Activated naive CD4-positive, alpha-beta T cell treated with anti-CD3 and anti-CD28 coated beads for 36 hours (primary cell): ENCODE results near the gene CAPRIN2. TPM values are rescaled to one million over a fixed set of nuclear protein-coding genes. Genes with fewer than 3 reads are reported as not detected.

Experiments used
- CTCF ChIA-PET: fragments of 350-600 bp; sonication (Branson Sonifier 250); formaldehyde crosslinking; loops from one replicate; lab custom pipeline; 2021; ENCODE audit warnings: antibody characterized with exemption; lab: Charles Lee
- DNase-seq: peaks from one replicate; pipeline ENCODE4 v3.0.0-alpha.2; 2020
- H3K27ac Mint-ChIP-seq: one replicate; pipeline ENCODE4 v1.8.0; 2021; ENCODE audit warnings: mild to moderate bottlenecking, mixed read lengths
- H3K27me3 Mint-ChIP-seq: one replicate; pipeline ENCODE4 v1.8.0; 2021; ENCODE audit warnings: low read depth, mixed read lengths
- H3K36me3 Mint-ChIP-seq: one replicate; pipeline ENCODE4 v1.8.0; 2021; ENCODE audit warnings: low read depth, mixed read lengths
- H3K4me1 Mint-ChIP-seq: one replicate; pipeline ENCODE4 v1.8.0; 2021; ENCODE audit warnings: low read depth, mixed read lengths
- H3K4me3 Mint-ChIP-seq: one replicate; pipeline ENCODE4 v1.8.0; 2021; ENCODE audit warnings: mild to moderate bottlenecking, moderate library complexity, mixed read lengths
- H3K9me3 Mint-ChIP-seq: one replicate; pipeline ENCODE4 v1.8.0; 2021; ENCODE audit warnings: mixed read lengths
- intact Hi-C: fragments of 100-400 bp; cut with micrococcal nuclease; formaldehyde crosslinking; loops from one replicate; pipeline ENCODE4 v1.15.1; 2023
- total RNA-seq, 2 experiments: library from RNA; stranded (reverse); gene quantifications; one replicate each; pipeline ENCODE4 v1.2.3, GENCODE V29; 2021

The CAPRIN2 gene, protein sequence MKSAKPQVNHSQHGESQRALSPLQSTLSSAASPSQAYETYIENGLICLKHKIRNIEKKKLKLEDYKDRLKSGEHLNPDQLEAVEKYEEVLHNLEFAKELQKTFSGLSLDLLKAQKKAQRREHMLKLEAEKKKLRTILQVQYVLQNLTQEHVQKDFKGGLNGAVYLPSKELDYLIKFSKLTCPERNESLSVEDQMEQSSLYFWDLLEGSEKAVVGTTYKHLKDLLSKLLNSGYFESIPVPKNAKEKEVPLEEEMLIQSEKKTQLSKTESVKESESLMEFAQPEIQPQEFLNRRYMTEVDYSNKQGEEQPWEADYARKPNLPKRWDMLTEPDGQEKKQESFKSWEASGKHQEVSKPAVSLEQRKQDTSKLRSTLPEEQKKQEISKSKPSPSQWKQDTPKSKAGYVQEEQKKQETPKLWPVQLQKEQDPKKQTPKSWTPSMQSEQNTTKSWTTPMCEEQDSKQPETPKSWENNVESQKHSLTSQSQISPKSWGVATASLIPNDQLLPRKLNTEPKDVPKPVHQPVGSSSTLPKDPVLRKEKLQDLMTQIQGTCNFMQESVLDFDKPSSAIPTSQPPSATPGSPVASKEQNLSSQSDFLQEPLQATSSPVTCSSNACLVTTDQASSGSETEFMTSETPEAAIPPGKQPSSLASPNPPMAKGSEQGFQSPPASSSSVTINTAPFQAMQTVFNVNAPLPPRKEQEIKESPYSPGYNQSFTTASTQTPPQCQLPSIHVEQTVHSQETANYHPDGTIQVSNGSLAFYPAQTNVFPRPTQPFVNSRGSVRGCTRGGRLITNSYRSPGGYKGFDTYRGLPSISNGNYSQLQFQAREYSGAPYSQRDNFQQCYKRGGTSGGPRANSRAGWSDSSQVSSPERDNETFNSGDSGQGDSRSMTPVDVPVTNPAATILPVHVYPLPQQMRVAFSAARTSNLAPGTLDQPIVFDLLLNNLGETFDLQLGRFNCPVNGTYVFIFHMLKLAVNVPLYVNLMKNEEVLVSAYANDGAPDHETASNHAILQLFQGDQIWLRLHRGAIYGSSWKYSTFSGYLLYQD
- 10 to 100 TPM; 10.3 to 11.3 TPM for total RNA-seq

DNA sequence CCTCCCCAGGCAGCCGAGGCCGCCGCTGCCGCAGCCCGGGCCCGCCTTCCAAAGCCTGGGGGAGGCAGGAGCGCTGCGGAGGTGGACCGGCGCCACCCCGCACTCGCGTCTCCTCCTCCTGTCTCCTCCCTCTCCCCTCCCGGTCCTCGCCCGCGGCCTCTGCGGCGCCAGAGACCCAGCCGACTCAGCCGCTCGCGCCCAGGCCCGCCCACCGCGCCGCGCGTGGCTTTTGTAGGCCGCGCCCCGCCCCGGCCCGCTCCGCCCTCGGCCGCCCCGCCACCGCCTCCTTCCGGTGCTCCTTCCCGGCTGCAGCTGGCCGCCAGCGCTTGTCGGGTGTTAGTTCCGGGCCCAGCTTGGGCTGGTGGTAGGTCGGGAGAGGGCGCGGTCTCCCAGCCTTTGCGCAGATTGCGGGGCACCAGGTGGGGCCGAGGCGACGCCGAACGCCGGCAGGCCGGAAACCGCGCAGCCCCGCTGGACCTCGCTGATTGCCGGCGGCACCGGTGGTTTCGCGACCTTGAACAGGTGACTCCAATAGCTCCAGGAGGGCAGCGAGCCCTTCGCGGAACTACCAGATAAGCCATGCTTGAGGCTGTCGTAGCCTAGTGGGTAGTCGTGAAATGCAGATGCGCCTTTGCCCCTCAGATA is at the start of gene CAPRIN2:
TSS of gene CAPRIN2 (minus strand) at position 202 of the 645 bp plus-strand sequence. CDS start 1,431 bp downstream, outside the sequence.
- no peaks in the 10 kb centered on the region for H3K9me3 Mint-ChIP-seq
- peaks cover 2% of the 10 kb centered on the region for H3K36me3 Mint-ChIP-seq
- H3K4me1 Mint-ChIP-seq, result peaks cover 38% of the 10 kb centered on the region
- peak; percentile 95 for DNase-seq
- H3K4me3 Mint-ChIP-seq, result peak within 1 kb of the TSS; percentile 94
- CTCF ChIA-PET, result interaction anchor here (1.3 to 2.3 kb wide), 2 partner anchors 53 to 59 kb away, joined by 4 to 16 read pairs; partner anchors contain the start of gene IPO8
- H3K27ac Mint-ChIP-seq, result peak within 1 kb of the TSS; percentile 51
- intact Hi-C loops, result loop anchor here (1.0 to 10.0 kb wide), 11 partner anchors 40 to 1920 kb away; partner anchors contain the start of genes BICD1, DNM1L, ERGIC2 and IPO8
- H3K27me3 Mint-ChIP-seq, result no peaks in the 10 kb centered on the region

- Mint-ChIP-seq H3K36me3 (no peaks in the 10 kb centered on the region), H3K4me1 (peaks cover 14% of the 10 kb centered on the region), H3K27ac (no peak overlapping the region), H3K9me3 (no peaks in the 10 kb centered on the region), H3K27me3 (peaks cover 41% of the 10 kb centered on the region), H3K4me3 (no peak overlapping the region)
- CTCF ChIA-PET, result no interaction called here
- DNase-seq, result no peak
- intact Hi-C loops, result no loop called here
Observed at GRCh38 chr12:30797689-30798088, 42.9 kb upstream of the CAPRIN2 start.

DNA sequence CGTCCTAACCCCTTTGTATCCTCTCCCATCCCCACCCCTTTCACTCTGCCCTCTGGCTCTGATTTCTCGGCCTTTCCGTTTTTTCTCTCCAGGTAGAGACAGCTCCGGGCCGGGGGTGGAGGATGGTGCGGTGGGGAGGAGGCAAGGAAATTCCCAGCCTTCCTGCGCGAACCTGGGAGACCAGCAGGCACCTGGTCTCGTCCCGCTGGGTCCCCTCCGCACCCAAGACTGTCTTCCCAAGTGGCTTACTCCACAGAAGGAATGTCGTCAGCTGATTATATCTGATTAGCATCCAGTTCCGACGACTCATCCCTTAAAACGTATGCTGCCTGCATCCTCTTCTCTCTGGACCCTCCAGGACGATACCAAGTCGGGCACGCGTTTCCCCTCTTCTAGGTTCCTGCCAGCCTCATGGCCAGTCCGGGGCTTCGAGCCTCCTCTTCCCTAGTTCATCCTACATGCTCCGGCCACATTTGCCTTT is 42.2 kb upstream of the CAPRIN2 start:
- H3K4me3 Mint-ChIP-seq, result peak overlapping the region; percentile 10
- no peaks in the 10 kb centered on the region for H3K9me3 Mint-ChIP-seq
- DNase-seq, result no peak
- peaks cover 14% of the 10 kb centered on the region for H3K4me1 Mint-ChIP-seq
- CTCF ChIA-PET, result interaction anchor here (0.6 to 1.0 kb wide), 2 partner anchors 15 to 44 kb away, joined by 3 read pairs; no protein-coding TSS in a partner anchor
- intact Hi-C loops, result no loop called here
- no peaks in the 10 kb centered on the region for H3K36me3 Mint-ChIP-seq
- no peak overlapping the region for H3K27ac Mint-ChIP-seq
- peaks cover 41% of the 10 kb centered on the region for H3K27me3 Mint-ChIP-seq

- Mint-ChIP-seq H3K4me1 (peaks cover 14% of the 10 kb centered on the region), H3K9me3 (no peaks in the 10 kb centered on the region), H3K36me3 (no peaks in the 10 kb centered on the region), H3K27ac (no peak overlapping the region), H3K27me3 (peaks cover 41% of the 10 kb centered on the region), H3K4me3 (peak overlapping the region; percentile 57)
- CTCF ChIA-PET, result interaction anchor here (0.8 to 1.0 kb wide), 3 partner anchors 18 to 1319 kb away, joined by 3 read pairs; no protein-coding TSS in a partner anchor
- intact Hi-C loops, result no loop called here
- no peak for DNase-seq
Observed at GRCh38 chr12:30796313-30796780, 41.6 kb upstream of the CAPRIN2 start.

DNA sequence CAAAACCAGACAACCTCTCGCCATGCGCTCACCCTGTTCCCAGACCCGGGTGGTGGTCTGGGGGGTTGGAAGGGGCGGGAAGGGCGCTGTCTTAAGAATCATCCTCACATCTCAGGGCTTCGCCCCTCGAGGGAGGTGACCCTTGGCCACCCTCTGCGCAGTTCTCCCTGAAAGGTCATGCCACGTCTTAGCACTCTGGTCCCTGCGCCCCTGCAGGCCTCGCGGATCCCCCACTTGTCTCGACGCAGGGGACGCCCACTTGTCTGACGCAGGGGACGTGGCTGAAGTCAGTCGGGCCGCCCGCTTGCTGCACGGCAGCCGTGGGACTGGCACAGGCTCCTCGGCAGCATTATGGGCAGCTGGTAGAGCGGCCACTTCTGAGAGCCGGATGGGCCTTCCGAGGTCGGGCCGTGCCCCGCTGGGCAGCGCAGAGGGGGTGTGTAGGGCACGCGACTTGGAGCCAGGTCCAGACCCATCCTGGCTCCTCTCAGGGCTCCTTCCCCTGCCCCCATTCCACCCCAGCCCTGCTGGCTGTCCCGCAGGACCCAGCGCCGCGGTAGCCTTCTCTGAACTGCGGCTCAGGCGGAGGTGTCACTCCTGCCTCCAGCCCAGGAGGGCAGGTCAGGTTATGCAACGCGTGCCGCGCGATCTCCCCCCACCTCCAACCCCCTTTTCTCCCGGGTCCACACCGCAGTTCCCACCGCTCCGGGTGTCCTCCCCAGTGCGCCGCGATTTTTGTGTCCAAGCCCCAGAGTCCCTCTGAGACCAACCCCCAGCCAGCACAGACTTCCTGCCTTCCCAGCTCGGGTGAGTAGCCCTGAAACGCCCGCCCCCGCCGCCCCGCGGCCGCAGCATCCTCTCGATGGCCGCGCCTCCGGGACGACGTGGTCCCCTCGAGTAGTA is 40.9 kb upstream of the CAPRIN2 start:
- CTCF ChIA-PET, result interaction anchor here (0.8 to 1.0 kb wide), 3 partner anchors 19 to 1319 kb away, joined by 3 read pairs; no protein-coding TSS in a partner anchor
- Mint-ChIP-seq H3K4me3 (peak overlapping the region; percentile 57), H3K27me3 (peaks cover 41% of the 10 kb centered on the region), H3K9me3 (no peaks in the 10 kb centered on the region), H3K27ac (no peak overlapping the region), H3K36me3 (no peaks in the 10 kb centered on the region), H3K4me1 (peaks cover 14% of the 10 kb centered on the region)
- intact Hi-C loops, result loop anchor here (1.0 to 2.0 kb wide), 2 partner anchors 40 to 101 kb away; partner anchors contain the start of gene IPO8
- peak; percentile 73 for DNase-seq

GRCh38 chr12:30794591-30795409 is 40.0 kb upstream of the CAPRIN2 start:
- H3K36me3 Mint-ChIP-seq, result no peaks in the 10 kb centered on the region
- no peaks in the 10 kb centered on the region for H3K9me3 Mint-ChIP-seq
- no peak overlapping the region for H3K27ac Mint-ChIP-seq
- H3K4me3 Mint-ChIP-seq, result no peak overlapping the region
- H3K4me1 Mint-ChIP-seq, result peaks cover 14% of the 10 kb centered on the region
- intact Hi-C loops, result loop anchor here (1.0 to 2.0 kb wide), 2 partner anchors 39 to 100 kb away; partner anchors contain the start of gene IPO8
- peak; percentile 19 for DNase-seq
- H3K27me3 Mint-ChIP-seq, result peaks cover 39% of the 10 kb centered on the region
- CTCF ChIA-PET, result no interaction called here

DNA sequence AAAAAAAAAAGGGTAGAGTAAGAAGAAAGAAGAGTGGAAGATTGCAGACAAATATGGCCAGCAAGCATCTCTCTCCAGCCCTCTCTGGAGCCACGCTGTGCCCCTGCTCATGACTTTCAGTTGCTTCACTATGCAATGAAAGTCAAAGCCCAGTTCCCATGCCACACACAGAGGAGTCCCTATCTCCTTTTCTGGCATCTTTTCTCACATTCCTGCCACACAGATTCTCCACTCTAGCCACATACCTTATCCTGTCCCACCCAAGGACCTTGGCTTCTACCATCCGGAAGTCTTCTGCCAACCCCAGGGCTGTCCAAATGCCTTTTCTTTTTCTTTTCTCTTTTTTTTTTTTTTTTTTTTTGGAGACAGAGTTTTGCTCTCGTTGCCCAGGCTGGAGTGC is 39.3 kb upstream of the CAPRIN2 start:
- H3K36me3 Mint-ChIP-seq, result no peaks in the 10 kb centered on the region

GRCh38 chr12:30792648-30793499 is 38.1 kb upstream of the CAPRIN2 start:
- intact Hi-C loops, result no loop called here
- Mint-ChIP-seq H3K4me3 (no peak overlapping the region), H3K27ac (no peak overlapping the region), H3K36me3 (no peaks in the 10 kb centered on the region), H3K27me3 (peaks cover 31% of the 10 kb centered on the region), H3K4me1 (peaks cover 14% of the 10 kb centered on the region), H3K9me3 (no peaks in the 10 kb centered on the region)
- DNase-seq, result no peak
- CTCF ChIA-PET, result interaction anchor here (0.7 to 1.7 kb wide), 2 partner anchors 8 to 39 kb away, joined by 3 to 5 read pairs; no protein-coding TSS in a partner anchor

More for the DNA sequence above, 39.3 kb upstream of the CAPRIN2 start:
- DNase-seq, result no peak
- Mint-ChIP-seq H3K4me1 (peaks cover 14% of the 10 kb centered on the region), H3K27me3 (peaks cover 37% of the 10 kb centered on the region), H3K27ac (no peak overlapping the region), H3K9me3 (no peaks in the 10 kb centered on the region), H3K4me3 (no peak overlapping the region)
- CTCF ChIA-PET, result no interaction called here
- intact Hi-C loops, result loop anchor here (2.0 kb wide), 1 partner anchor 99 kb away; the partner anchor contains the start of gene IPO8

- Mint-ChIP-seq H3K36me3 (no peaks in the 10 kb centered on the region), H3K9me3 (no peaks in the 10 kb centered on the region), H3K4me1 (peaks cover 14% of the 10 kb centered on the region), H3K27me3 (peaks cover 25% of the 10 kb centered on the region), H3K27ac (no peak overlapping the region), H3K4me3 (no peak overlapping the region)
- no peak for DNase-seq
- CTCF ChIA-PET, result interaction anchor here (0.7 to 1.7 kb wide), 2 partner anchors 9 to 39 kb away, joined by 3 to 5 read pairs; no protein-coding TSS in a partner anchor
- intact Hi-C loops, result no loop called here
Observed at GRCh38 chr12:30792085-30792484, 37.3 kb upstream of the CAPRIN2 start.
